Ectodermal cell (in vitro differentiated cells): ENCODE measurements around the gene RUNDC3A.

Experiments used
- H3K27ac ChIP-seq: 2 replicates; pipeline ENCODE4 v1.7.0; 2013; ENCODE audit warnings: mild to moderate bottlenecking, low read depth, low read length; ENCODE audit not compliant: insufficient read depth, poor library complexity, severe bottlenecking
- H3K27me3 ChIP-seq: 2 replicates; pipeline ENCODE4 v1.7.0; 2013; ENCODE audit warnings: mild to moderate bottlenecking, low read length; ENCODE audit not compliant: insufficient read depth, control insufficient read depth, poor library complexity, severe bottlenecking
- H3K36me3 ChIP-seq: one replicate; pipeline ENCODE4 v1.7.0; 2013; ENCODE audit warnings: low read length; ENCODE audit not compliant: control insufficient read depth, insufficient read depth
- H3K4me1 ChIP-seq: one replicate; pipeline ENCODE4 v1.7.0; 2013; ENCODE audit warnings: low read length; ENCODE audit not compliant: control insufficient read depth, insufficient read depth
- H3K4me3 ChIP-seq: 2 replicates; pipeline ENCODE4 v1.7.0; 2013; ENCODE audit warnings: low read depth, low read length, control low read depth; ENCODE audit not compliant: insufficient read depth
- H3K9me3 ChIP-seq: 2 replicates; pipeline ENCODE4 v1.7.0; 2013; ENCODE audit warnings: mild to moderate bottlenecking, low read length, moderate library complexity; ENCODE audit not compliant: control insufficient read depth
- WGBS, 2 experiments: methylation state at CpG; one replicate each; pipeline ENCODE4 v1.1.7; 2013; ENCODE audit warnings: missing lambda C conversion rate in 2 of 2; 5-methylcytosine and 5-hydroxymethylcytosine counted together

RUNDC3A gene

DNA sequence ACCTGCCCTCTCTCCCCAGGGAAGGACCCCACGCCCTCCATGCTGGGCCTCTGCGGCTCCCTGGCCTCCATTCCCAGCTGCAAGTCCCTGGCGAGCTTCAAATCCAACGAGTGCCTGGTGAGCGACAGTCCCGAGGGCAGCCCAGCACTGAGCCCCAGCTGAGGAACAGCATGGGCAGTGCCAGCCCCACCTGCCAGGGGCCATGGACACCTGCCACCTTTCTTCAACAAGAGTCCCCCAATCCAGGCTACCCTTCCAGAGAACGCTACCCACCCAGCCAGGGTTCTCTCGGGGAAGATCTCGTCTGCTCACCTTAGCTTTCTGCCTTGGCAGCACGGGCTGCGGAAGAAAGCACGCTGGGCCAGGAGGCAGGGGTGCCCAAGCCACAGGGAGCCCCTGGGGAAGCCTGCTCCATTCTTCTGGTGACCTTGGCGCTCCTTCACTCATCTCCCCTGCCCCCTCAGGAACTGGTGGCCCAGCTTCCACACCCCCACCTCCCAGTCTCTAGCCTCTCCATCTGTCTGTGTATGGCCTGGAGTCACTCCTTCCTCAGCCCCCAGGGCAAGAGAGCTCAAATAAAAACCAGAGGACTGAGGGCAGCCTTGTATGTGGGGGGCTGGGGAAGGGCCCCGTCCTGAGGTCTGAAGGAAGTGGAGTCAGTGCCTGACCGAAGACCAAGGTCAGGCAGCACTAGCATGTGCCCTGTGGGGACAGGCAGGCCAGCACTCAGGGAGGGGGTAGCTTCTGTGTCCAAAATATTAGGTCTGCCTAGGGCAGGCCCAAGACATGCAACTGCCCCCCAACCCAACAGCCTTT lies 9.9 kb downstream of the RUNDC3A start:
- 90% methylated on average over 15 of the region's 15 CpGs for WGBS, 2 experiments
- H3K4me3 ChIP-seq: no peak overlapping the region
- H3K36me3 ChIP-seq: peaks cover 22% of the 10 kb centered on the region
- H3K9me3 ChIP-seq: no peaks in the 10 kb centered on the region
- no peak overlapping the region for H3K27ac ChIP-seq
- H3K4me1 ChIP-seq: peaks cover 17% of the 10 kb centered on the region
- H3K27me3 ChIP-seq: peaks cover 45% of the 10 kb centered on the region

DNA sequence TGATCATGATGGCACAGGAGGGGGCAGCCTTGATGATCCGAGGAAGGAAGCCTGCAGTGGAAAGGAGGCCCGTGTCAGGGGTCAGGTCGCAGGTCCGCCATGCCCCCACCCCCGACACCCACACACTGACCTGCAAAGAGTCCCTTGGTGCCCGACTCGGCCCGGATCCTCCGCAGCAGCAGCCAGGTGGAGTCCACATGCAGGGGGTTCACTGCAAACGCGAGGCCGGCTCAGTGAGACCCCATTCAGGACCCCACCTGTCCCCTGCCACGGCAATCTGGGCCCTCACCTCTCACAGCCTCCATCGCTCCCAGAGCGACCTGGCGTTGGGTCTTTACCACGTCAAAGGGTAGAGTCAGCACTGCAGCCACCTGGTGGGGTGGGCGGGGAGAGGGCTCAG lies 11.7 kb downstream of the RUNDC3A start:
- Histone ChIP-seq H3K4me1 (peaks cover 15% of the 10 kb centered on the region), H3K9me3 (no peaks in the 10 kb centered on the region), H3K4me3 (no peak overlapping the region), H3K36me3 (peaks cover 22% of the 10 kb centered on the region), H3K27ac (no peak overlapping the region), H3K27me3 (peaks cover 30% of the 10 kb centered on the region)
- WGBS, 2 experiments: 87 to 90% methylated on average over 18 of the region's 18 CpGs

- peaks cover 4% of the 10 kb centered on the region for H3K4me1 ChIP-seq
- H3K36me3 ChIP-seq: peaks cover 22% of the 10 kb centered on the region
- 90 to 94% methylated on average over 20 to 21 of the region's 21 CpGs for WGBS, 2 experiments
Measured at GRCh38 chr17:44321246-44322120, 13.1 kb downstream of the RUNDC3A start.

GRCh38 chr17:44322236-44322895 lies 14.0 kb downstream of the RUNDC3A start:
- Histone ChIP-seq H3K4me3 (no peak overlapping the region), H3K27me3 (peaks cover 22% of the 10 kb centered on the region), H3K36me3 (peaks cover 22% of the 10 kb centered on the region), H3K27ac (no peak overlapping the region), H3K4me1 (peaks cover 2% of the 10 kb centered on the region), H3K9me3 (no peaks in the 10 kb centered on the region)
- WGBS, 2 experiments: 95 to 96% methylated on average over 11 of the region's 11 CpGs

More at GRCh38 chr17:44321246-44322120, 13.1 kb downstream of the RUNDC3A start:
- H3K9me3 ChIP-seq: no peaks in the 10 kb centered on the region
- no peak overlapping the region for H3K4me3 ChIP-seq
- H3K27me3 ChIP-seq: peaks cover 30% of the 10 kb centered on the region
- H3K27ac ChIP-seq: no peak overlapping the region

- Histone ChIP-seq H3K4me1 (peaks cover 2% of the 10 kb centered on the region), H3K27ac (no peak overlapping the region), H3K36me3 (peaks cover 22% of the 10 kb centered on the region), H3K4me3 (peak overlapping the region; percentile 85), H3K27me3 (peaks cover 18% of the 10 kb centered on the region), H3K9me3 (no peaks in the 10 kb centered on the region)
- 69 to 75% methylated on average over 25 of the region's 27 CpGs for WGBS, 2 experiments
Measured at GRCh38 chr17:44323359-44324091, 15.1 kb downstream of the RUNDC3A start.

GRCh38 chr17:44324092-44324570 lies 15.7 kb downstream of the RUNDC3A start:
- H3K36me3 ChIP-seq: peaks cover 22% of the 10 kb centered on the region
- peak overlapping the region; percentile 85 for H3K4me3 ChIP-seq
- H3K9me3 ChIP-seq: no peaks in the 10 kb centered on the region
- no peak overlapping the region for H3K27ac ChIP-seq
- peaks cover 2% of the 10 kb centered on the region for H3K4me1 ChIP-seq
- WGBS, 2 experiments: 3% methylated on average over 38 of the region's 38 CpGs
- peaks cover 18% of the 10 kb centered on the region for H3K27me3 ChIP-seq

DNA sequence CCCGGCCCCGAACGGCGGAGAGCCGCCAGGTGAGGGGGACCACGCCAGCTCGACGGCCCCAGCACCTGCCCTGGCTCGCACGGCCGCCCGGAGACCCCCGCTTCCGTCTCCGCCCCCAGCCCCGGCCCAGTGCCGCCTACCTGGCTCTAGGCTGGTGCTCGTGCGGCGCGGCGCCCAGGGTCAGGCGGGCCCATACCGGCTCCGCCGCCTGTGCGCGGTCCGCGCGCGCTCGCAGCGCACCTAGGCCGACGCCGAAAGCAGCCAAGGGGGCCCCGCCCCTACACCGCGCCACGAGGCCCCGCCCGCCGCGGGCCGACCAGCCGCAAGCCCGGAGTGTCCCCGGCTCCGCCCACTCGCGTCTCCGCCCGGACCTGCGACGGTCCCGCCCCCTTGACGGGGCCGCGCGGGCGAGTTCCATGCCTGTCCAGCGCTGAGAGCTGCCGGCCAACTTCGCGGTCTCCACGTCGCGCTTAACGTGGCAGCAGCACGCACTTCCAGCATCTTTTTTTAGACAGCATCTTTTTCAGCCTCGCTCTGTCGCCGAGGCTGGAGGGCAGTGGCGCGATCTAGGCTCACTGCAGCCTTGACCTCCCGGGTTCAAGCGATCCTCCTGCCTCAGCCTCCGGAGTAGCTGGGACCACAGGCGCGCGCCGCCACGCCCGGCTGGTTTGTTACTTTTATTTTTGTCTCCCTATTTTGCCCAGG lies 16.3 kb downstream of the RUNDC3A start, which contains the start of gene SLC25A39:
TSS of gene SLC25A39 (minus strand) at position 253 of the 705 bp plus-strand sequence. CDS start 1,261 bp downstream, outside the sequence.
- H3K4me3 ChIP-seq: peak within 1 kb of the TSS; percentile 85
- peaks cover 2% of the 10 kb centered on the region for H3K4me1 ChIP-seq
- 0% methylated on average over 85 of the region's 85 CpGs for WGBS, 2 experiments
- no peak within 1 kb of the TSS for H3K27ac ChIP-seq
- peaks cover 18% of the 10 kb centered on the region for H3K27me3 ChIP-seq
- peaks cover 17% of the 10 kb centered on the region for H3K36me3 ChIP-seq
- H3K9me3 ChIP-seq: no peaks in the 10 kb centered on the region

GRCh38 chr17:44326861-44327444 lies 18.6 kb downstream of the RUNDC3A start:
- Histone ChIP-seq H3K9me3 (no peaks in the 10 kb centered on the region), H3K27me3 (peaks cover 18% of the 10 kb centered on the region), H3K27ac (no peak overlapping the region), H3K4me1 (peaks cover 2% of the 10 kb centered on the region), H3K4me3 (no peak overlapping the region), H3K36me3 (no peaks in the 10 kb centered on the region)
- 38 to 39% methylated on average over 31 of the region's 31 CpGs for WGBS, 2 experiments
